Astrocyte of the cerebellum (primary cell): Measurements from ENCODE around the gene PRAME.

ENCODE experiments used
- DNase-seq: peaks from one replicate; pipeline ENCODE4 v3.0.0-alpha.2; 2011; ENCODE audit warnings: low read depth
- H3K4me3 ChIP-seq: 2 replicates; pipeline ENCODE4 v1.5.1; 2011; ENCODE audit warnings: mild to moderate bottlenecking, low read depth, low read length, moderate library complexity
- CTCF ChIP-seq: IDR thresholded peaks from 2 replicates; pipeline ENCODE4 v1.5.1; 2012; ENCODE audit warnings: low read length, low read depth, moderate library complexity, mild to moderate bottlenecking; ENCODE audit errors: missing control alignments
- in situ Hi-C: cut with HindIII; loops from 2 replicates; pipeline ENCODE4 v1.10.0; 2017; ENCODE audit warnings: low sequenced_read_pairs

Gene PRAME

DNA sequence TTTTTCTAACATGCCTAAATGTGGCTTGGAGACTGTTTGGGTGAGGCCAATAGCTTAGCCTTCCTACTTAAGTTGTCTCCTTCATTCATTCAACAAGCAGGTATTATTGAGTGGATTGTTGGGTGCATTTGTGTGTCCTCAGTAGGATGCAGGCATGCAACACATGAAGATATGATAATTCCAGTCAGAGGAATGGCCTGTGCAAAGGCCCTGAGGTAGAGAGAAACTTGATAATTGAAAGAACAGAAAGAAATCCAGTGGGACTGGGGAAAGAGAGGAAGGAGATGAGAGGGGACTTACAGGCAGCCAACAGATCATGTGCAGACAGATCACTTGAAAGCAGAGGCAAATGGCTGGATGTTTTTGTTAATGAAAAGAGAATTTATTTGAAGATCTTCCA, 15.3 kb upstream of the PRAME start:
- no peak for TF ChIP-seq CTCF

GRCh38 chr22:22573047-22573889, 14.2 kb upstream of the PRAME start:
- no peak for DNase-seq
- in situ Hi-C loops, result no loop called here
- no peak for TF ChIP-seq CTCF
- H3K4me3 ChIP-seq, result no peak overlapping the region

More for the DNA sequence above, 15.3 kb upstream of the PRAME start:
- no peak for DNase-seq
- H3K4me3 ChIP-seq, result no peak overlapping the region
- in situ Hi-C loops, result no loop called here

GRCh38 chr22:22571862-22572261, 12.8 kb upstream of the PRAME start:
- H3K4me3 ChIP-seq, result no peak overlapping the region
- in situ Hi-C loops, result no loop called here
- no peak for DNase-seq
- TF ChIP-seq CTCF, result no peak

- H3K4me3 ChIP-seq, result no peak overlapping the region
- TF ChIP-seq CTCF, result no peak
- no peak for DNase-seq
- in situ Hi-C loops, result no loop called here
These were observed 12.4 kb upstream of the PRAME start for GRCh38 chr22:22571429-22571828.

- in situ Hi-C loops, result no loop called here
- no peak for TF ChIP-seq CTCF
- H3K4me3 ChIP-seq, result no peak overlapping the region
- no peak for DNase-seq
These were observed 10.2 kb upstream of the PRAME start for GRCh38 chr22:22569218-22569617.

GRCh38 chr22:22565981-22566380, 6.9 kb upstream of the PRAME start:
- in situ Hi-C loops, result no loop called here
- no peak overlapping the region for H3K4me3 ChIP-seq
- no peak for DNase-seq
- no peak for TF ChIP-seq CTCF
